PC-9 (cell line): ENCODE data around the gene MEF2C.

ENCODE experiments used
- CTCF ChIP-seq: fragments of 200-600 bp; sonication (generic); conservative IDR thresholded peaks from 2 replicates; pipeline ENCODE4 v1.6.1; 2017; ENCODE audit warnings: mixed run types, antibody characterized with exemption, mild to moderate bottlenecking, moderate library complexity
- EZH2 ChIP-seq: fragments of 200-600 bp; sonication (generic); IDR thresholded peaks from 2 replicates; pipeline ENCODE4 v1.8.0; 2017; ENCODE audit warnings: antibody characterized with exemption, low read depth

- TF ChIP-seq EZH2 (no peak), CTCF (no peak)
Measured at GRCh38 chr5:88831816-88832215, 51.2 kb downstream of the MEF2C start.
